HT1080 (cell line): ENCODE data around the gene PUDP. TPM values are rescaled to one million over a fixed set of nuclear protein-coding genes. Genes with fewer than 3 reads are reported as not detected.
A peak's percentile ranks its signal among the peaks of the same experiment; 100 is the strongest.
"Not testable (repeated sequence)": the region's sequence is repeated elsewhere in the genome, so short reads cannot be mapped to it uniquely, and the experiment has no call there.

Experiments used
- DNase-seq: peaks from one replicate; pipeline ENCODE4 v3.0.0-alpha.2; 2015; ENCODE audit warnings: low read depth
- small RNA-seq: library from RNA; depleted of rRNA; stranded (forward); fragments of <200 nt; gene quantifications from one replicate; pipeline ENCODE3, GENCODE V24; 2014
- total RNA-seq: library from RNA; depleted of rRNA; stranded (reverse); fragments of >200 nt; shearing (Covaris generic); gene quantifications from 2 replicates; pipeline ENCODE4 v1.2.3, GENCODE V29; 2014; rRNA removed

Gene PUDP
- total RNA-seq, 1 experiment from 2014 or later, result 16.2 TPM

DNA sequence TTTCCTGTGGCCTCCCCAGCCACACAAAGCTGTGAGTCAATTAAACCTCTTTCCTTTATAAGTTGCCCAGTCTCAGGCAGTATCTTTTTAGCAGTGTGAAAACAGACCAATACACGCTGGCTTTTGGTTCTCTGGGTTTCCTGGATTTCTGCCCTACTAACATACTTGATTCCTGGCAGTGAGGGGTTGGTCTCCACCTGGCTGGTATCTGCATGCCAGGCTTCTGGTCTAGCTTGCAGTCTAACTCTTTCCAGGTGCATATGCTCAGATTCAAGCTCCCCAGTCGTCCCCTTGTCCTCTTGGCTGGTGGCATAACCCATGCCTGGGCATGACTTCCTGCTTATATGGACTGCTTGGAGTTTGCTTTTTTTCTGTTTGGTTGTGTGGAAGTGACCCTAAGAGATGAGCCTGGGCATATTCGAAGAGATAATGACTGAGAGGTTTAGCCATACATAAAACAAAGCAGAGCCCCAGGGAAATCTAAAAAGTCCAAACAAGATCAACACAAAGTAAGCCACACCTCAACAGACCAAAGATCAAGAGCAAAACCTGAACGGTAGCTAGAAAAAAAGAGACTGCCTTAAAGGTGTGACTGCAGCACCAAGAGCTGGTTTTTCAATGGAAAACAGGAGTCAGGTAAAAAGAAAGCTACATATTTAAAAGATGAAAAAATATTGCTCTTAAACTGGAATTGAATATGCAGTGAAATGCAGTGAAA is 102.6 kb downstream of the PUDP start:
- DNase-seq, result no peak

DNA sequence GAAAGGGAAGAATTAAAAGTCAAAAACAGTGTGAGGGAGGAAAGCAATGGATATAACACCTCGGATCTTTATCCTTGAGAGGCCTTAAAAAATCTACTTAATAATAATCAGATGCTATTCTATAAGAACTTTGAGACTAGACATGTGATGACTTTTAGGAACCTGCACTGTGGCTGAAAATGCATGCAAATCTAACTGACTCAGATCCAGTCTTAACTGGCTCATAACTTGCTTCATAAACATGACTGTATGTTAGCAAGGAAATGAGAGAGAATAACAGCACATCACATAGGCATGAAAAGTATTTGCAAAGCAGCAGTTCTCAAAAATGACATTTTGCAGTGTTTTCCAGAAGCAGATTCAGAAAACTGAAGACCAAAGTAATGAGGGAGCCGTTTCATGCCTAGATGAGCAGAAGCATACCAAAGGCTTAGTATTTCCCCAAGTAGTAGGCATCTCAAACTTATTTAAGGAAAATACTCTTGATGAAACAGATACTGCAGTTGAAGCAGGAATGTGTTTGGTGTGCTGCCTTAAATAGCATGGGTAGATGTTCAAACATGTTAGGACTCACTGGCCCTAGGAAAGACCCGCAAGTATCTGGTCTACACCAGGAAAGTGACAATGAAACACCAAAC is 104.0 kb downstream of the PUDP start:
- DNase-seq, result peak; percentile 28

DNA sequence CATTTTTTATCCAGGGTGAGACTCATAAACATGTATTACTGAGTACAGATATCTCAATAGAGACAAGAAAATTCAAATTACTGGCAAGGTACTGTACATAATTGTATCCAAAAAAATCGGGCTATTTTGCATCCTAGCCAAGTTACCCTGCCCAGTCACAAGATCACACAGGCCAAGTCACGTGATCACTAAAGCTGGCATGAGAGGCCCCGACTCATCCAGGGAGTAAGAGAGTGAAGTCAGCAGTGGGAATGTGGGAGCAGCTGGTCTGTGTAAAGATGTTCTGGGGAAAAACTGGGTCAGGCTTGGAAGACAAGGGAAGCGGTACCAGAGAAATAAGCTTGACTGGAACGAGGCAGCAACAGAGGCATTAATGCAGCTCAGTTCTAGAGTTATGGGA is 119.7 kb downstream of the PUDP start:
- DNase-seq, result peak; percentile 10

DNA sequence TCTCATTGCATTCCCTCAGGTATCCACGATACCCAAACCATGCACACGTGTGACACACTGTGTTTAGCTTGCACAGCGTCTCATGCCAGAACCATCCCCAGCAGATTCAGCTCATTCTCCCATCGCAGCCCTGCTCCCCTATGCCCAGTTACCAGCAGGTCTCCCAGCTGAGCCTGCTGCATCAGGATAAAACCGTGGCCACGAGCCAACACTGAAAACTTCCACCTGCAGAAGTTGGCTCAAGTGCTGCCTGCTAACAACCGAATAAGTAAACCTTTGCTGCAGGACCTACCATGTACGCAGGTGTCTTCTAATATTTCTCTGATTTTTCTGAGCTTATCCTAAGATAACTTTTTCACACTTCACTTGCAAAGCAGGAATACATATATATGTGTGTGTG is 120.9 kb downstream of the PUDP start:
- DNase-seq, result no peak

DNA sequence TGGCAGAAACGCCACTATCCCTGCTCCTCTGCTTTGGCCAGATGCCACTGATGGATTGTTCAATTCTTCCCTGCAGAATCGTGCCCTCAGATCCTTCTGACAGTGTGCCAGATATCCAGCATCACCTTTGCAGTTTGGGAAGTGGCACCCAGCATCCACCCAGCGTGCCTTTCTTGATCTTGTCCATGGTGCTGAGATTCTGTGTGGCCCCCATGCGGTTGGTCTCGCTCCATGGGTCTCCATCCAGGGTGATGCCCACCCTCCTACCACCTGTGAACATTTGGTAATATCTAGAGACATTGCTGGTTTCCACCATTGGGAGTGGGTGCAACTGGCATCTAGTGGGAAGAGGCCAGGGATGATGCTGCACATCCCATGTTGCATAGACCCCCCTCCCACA is 121.6 kb downstream of the PUDP start:
- DNase-seq, result not testable (repeated sequence)

DNA sequence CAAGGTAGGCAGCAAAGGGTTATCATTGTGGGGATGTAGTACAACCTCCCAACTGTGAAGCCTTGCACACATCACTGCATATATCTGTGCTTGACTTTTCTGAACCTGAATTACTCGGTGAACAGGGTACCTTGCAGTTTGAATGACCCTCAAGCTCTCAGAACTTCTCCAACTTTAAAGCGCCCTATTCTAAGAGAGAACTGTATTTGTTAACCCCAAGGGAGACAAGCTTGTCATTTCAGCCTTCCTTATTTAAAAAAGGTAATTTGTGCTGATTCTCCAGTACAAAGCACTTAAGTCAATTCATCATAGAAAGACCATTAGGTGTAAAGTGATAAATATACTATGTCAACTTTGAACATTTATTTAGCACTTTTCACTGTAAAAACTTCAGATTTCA is 122.5 kb downstream of the PUDP start:
- no peak for DNase-seq

DNA sequence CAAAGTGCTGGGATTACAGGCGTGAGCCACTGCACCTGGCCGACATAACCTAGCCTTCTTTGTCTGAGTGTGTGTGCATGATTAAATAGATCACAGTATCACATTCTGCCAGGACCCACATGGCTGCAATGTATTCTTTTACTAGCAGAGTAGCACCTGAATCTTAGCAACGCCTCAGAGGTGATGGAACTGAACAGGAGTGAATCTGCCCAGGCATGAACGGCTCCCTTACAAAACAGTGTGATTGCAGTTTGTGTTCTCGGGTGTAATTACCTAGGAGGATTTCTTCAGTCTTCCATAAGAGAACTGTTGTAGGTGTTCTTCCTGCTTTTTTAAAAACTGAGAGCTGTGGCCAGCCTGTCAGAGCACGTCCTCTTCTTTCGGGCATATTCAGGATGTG is 123.1 kb downstream of the PUDP start:
- DNase-seq, result no peak

DNA sequence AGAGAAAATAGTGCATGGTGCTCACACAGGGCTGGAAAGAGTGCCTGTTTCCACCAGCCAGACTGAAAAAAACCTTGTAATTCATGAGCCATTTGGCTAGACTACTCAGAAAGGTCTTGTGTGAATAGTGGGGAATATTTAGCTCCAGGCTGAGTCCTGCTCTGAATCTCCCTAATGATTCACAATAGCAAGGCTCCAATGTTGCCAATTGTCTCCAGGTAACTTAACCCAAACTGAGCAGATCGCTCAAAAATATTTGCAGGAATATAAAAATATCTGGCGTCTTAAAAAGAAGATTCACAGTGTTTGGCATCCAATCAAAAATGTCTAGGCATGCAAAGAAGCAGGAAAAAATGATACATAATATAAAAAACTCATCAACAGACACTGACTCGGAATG is 125.0 kb downstream of the PUDP start:
- DNase-seq, result not testable (repeated sequence)

DNA sequence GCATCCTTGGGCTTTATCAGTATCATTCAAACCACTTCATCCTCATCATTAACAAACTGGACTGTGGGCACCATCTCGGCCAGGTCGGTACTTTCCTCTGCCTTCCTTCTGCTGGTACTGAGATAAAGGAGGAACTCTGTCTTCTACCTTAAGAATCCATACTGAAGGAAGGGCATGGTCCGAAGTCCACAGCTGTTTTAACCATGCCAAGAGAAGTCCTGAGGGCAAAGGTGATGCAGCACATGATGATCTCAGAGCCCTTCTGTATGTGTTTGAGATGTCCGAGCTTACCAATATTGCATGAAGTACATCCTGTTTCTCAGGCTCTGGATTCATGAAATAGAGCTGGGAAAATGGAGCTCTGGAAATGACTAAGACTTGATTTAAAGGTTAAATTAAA is 126.0 kb downstream of the PUDP start:
- DNase-seq, result no peak

DNA sequence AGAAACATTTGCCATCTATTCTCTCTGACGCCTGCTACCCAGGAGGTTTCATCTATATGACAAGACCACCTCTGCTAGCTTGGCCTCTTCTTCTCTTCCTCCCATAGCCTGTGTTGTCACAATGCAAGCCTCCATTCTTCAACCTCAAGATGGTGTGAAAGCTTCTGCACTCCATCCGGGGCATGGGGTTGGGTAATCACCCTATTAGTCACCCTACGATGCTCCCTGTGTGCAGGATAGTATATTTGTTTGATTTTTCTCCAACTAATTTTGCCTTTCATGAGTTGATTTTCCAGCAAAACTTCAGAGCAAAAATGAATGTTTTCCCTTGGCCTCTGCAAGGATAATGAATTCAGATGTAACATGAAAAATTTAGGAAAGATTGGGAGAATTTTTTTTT is 128.4 kb downstream of the PUDP start:
- DNase-seq, result no peak

DNA sequence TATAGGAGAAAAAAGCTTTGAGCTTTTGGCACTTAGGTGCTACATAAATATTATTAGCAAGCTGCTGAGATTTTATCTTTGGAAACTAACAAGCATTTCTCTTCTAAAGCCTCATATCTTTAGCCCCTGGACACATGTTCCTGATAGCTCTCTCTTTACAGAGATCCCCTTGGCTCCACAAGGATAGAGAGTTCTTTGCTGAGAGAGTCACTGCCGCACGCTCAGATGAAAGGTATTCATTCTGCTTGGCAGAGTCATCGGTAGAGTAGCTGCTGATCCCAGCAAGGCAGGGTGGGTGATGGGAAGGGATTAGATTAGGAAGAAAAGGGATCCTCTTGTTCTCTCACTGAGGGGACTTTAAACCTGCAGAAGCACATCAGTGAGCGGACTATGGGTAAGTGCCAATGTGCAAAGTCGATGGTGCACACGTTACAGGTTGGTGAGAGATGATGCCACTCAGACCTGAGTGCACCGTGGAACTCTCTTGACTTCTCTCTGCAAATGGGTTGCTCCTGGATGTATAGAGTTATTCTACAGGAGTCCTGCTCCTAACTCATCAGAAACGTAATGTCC is 135.6 kb downstream of the PUDP start:
- peak; percentile 46 for DNase-seq

DNA sequence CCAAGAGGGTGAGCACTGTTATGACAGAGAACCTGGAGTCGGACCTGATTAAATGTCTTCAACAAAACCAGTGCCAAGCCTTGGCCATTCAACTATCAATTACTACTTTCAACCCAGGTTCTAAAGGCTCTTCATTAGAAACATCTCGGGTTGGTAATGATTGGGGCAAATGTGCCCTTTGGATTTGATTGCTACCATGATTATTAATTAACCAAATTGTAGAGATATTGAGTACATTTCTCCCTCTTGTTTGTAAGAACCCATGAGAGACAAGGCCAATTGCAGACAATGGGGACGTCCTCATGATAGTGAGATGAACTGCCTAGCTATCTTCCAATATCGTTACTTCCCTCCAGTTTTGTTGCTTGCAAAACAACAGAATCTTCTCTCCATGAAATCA is 137.1 kb downstream of the PUDP start:
- DNase-seq, result not testable (repeated sequence)

DNA sequence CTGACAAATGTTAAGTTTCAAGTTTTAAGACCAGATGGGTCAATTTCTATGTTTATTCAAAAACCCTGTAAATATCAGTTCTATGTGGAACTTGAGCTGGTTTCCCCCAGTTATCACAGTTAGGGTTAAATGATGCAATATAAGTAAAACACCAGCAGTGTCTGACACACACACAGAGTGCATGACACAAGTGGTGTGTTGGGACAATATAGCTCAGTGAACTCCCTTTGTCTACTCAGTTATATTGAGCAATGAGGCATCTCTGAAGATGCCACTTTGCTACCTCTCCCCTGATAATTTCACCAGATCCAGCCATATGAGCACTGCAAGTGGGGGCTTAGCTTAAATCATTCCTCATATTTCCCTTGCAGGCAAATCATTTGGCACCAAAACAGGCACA is 140.6 kb downstream of the PUDP start:
- DNase-seq, result not testable (repeated sequence)

Small RNA genes lying within 50 kb of the gene (small RNA-seq; reads per million reads assigned to genes)
- not detected for gene MIR4767

Other genes with a start within 250 kb of the PUDP start
- gene STS, start 441 bp downstream of the PUDP start, total RNA-seq, result 2.8 and 2.9 TPM in 2 replicates